HCT116 (cell line): ENCODE measurements around the gene CYSLTR2. TPM values are rescaled to one million over a fixed set of nuclear protein-coding genes. Genes with fewer than 3 reads are reported as not detected.

Source experiments
- ATAC-seq: fragments of 200-7000 bp; cut with Tn5 transposase; 2 replicates; pipeline ENCODE4 v1.9.1; 2020; ENCODE audit warnings: mild to moderate bottlenecking, moderate library complexity
- BruUV-seq: library from RNA; stranded (reverse); fragments of 400-500 nt; replicated peaks from 2 replicates; lab custom pipeline; 2021; lab: Mats Ljungman, UMichigan
- CTCF ChIA-PET: fragments of 300-600 bp; sonication (Branson Sonifier 250); formaldehyde crosslinking; loops from one replicate; lab custom pipeline; 2021; ENCODE audit warnings: antibody characterized with exemption; lab: Charles Lee
- POLR2A ChIA-PET: fragments of 300-600, 350-600 bp; sonication (Branson Sonifier 250); formaldehyde crosslinking; loops from one replicate; lab custom pipeline; 2021; ENCODE audit warnings: antibody characterized with exemption; lab: Charles Lee
- RAD21 ChIA-PET, 2 experiments: fragments of 300-600 bp; sonication (Branson Sonifier 250); formaldehyde crosslinking; loops; one replicate each; lab custom pipeline; 2023; ENCODE audit warnings: low total read pairs in 2 of 2; ENCODE audit not compliant: uncharacterized antibody in 2 of 2, unreplicated experiment in 2 of 2, low non-redundant PET in 1 of 2; lab: Charles Lee
- DNase-seq: peaks from one replicate; pipeline ENCODE4 v3.0.0-alpha.2; 2010; ENCODE audit warnings: low read depth, low spot score
- H2AFZ ChIP-seq: fragments of 200-600 bp; shearing (Covaris generic), sonication (generic); 2 replicates; pipeline ENCODE4 v1.6.1; 2017; ENCODE audit warnings: low read depth, mixed run types, mixed read lengths, antibody characterized with exemption, low read length; ENCODE audit not compliant: poor library complexity, severe bottlenecking
- H3K27ac ChIP-seq: 2 replicates; pipeline ENCODE4 v1.5.1; 2012; ENCODE audit warnings: low read depth, low read length
- H3K27me3 ChIP-seq: fragments of 200-600 bp; sonication (generic); 2 replicates; pipeline ENCODE4 v1.6.1; 2016; ENCODE audit warnings: mixed run types, low read length, mixed read lengths; ENCODE audit not compliant: insufficient read depth
- H3K36me3 ChIP-seq, 2 experiments: fragments of 200-500 bp in 1 of 2; fragments of 200-600 bp in 1 of 2; sonication (Bioruptor generic) in 1 of 2; sonication (generic) in 1 of 2; 2 replicates each; pipeline versions ENCODE4 v1.5.1 to v1.6.1; 2014 to 2016; ENCODE audit warnings: low read length in 2 of 2, inconsistent platforms in 1 of 2, mixed read lengths in 1 of 2, mixed run types in 1 of 2; ENCODE audit not compliant: insufficient read depth in 2 of 2, control insufficient read depth in 1 of 2
- H3K4me1 ChIP-seq, 2 experiments: fragments of 200-600 bp in 1 of 2; sonication (generic) in 1 of 2; 2 replicates each; pipeline versions ENCODE4 v1.5.1 to v1.6.1; 2012 to 2017; ENCODE audit warnings: low read length in 2 of 2, inconsistent platforms in 1 of 2, mild to moderate bottlenecking in 1 of 2, mixed read lengths in 1 of 2, mixed run types in 1 of 2, moderate library complexity in 1 of 2; ENCODE audit not compliant: insufficient read depth in 2 of 2, control insufficient read depth in 1 of 2
- H3K4me2 ChIP-seq: fragments of 200-600 bp; sonication (generic); 2 replicates; pipeline ENCODE4 v1.6.1; 2017; ENCODE audit warnings: mixed run types, low read length, mixed read lengths
- H3K4me3 ChIP-seq, 2 experiments: fragments of 200-600 bp in 1 of 2; sonication (generic) in 1 of 2; replicated peaks in 1 of 2; 2 replicates each; pipeline ENCODE4 v1.5.1; 2011 to 2016; ENCODE audit warnings: low read length in 2 of 2, control low read depth in 1 of 2, low read depth in 1 of 2, mild to moderate bottlenecking in 1 of 2, mixed read lengths in 1 of 2, mixed run types in 1 of 2
- H3K79me2 ChIP-seq: fragments of 200-600 bp; sonication (generic); 2 replicates; pipeline ENCODE4 v1.6.1; 2017; ENCODE audit warnings: mild to moderate bottlenecking, mixed run types, low read length, moderate library complexity, mixed read lengths; ENCODE audit not compliant: insufficient read depth
- H3K9ac ChIP-seq: fragments of 200-600 bp; sonication (generic); 2 replicates; pipeline ENCODE4 v1.6.1; 2016; ENCODE audit warnings: low read length, mixed read lengths
- H3K9me2 ChIP-seq: fragments of 200-600 bp; sonication (generic), shearing (Covaris generic); 2 replicates; pipeline ENCODE4 v1.6.1; 2017; ENCODE audit warnings: mixed run types, mild to moderate bottlenecking, moderate library complexity; ENCODE audit not compliant: insufficient read depth
- H3K9me3 ChIP-seq, 2 experiments: fragments of 200-500 bp in 1 of 2; fragments of 200-600 bp in 1 of 2; sonication (Bioruptor generic) in 1 of 2; sonication (generic) in 1 of 2; 2 replicates each; pipeline ENCODE4 v1.6.1; 2014 to 2017; ENCODE audit warnings: low read length in 2 of 2, mixed read lengths in 2 of 2, inconsistent platforms in 1 of 2, low read depth in 1 of 2, mild to moderate bottlenecking in 1 of 2, mixed run types in 1 of 2, moderate library complexity in 1 of 2; ENCODE audit not compliant: control insufficient read depth in 1 of 2, insufficient read depth in 1 of 2
- H4K20me1 ChIP-seq: fragments of 200-600 bp; sonication (generic), shearing (Covaris generic); 2 replicates; pipeline ENCODE4 v1.6.1; 2017; ENCODE audit warnings: mixed run types, mild to moderate bottlenecking, moderate library complexity; ENCODE audit not compliant: insufficient read depth
- CEBPB ChIP-seq: IDR thresholded peaks from 2 replicates; pipeline ENCODE4 v1.6.1; 2012; ENCODE audit warnings: low read depth
- EZH2 ChIP-seq: fragments of 200-600 bp; sonication (generic); IDR thresholded peaks from 2 replicates; pipeline ENCODE4 v1.6.1; 2017; ENCODE audit warnings: antibody characterized with exemption, mixed run types
- FOSL1 ChIP-seq: IDR thresholded peaks from 2 replicates; pipeline ENCODE4 v1.6.1; 2012; ENCODE audit warnings: low read depth
- JUND ChIP-seq: IDR thresholded peaks from 2 replicates; pipeline ENCODE4 v1.6.1; 2012
- POLR2A ChIP-seq: IDR thresholded peaks from 2 replicates; pipeline ENCODE4 v1.7.0; 2011; ENCODE audit warnings: borderline replicate concordance; ENCODE audit not compliant: insufficient read depth, insufficient read length; ENCODE audit errors: extremely low read depth
- RAD21 ChIP-seq: IDR thresholded peaks from 2 replicates; pipeline ENCODE4 v1.6.1; 2012; ENCODE audit warnings: low read depth, mild to moderate bottlenecking
- SIN3A ChIP-seq: IDR thresholded peaks from 2 replicates; pipeline ENCODE4 v1.6.1; 2012; ENCODE audit warnings: low read depth
- SP1 ChIP-seq: IDR thresholded peaks from 2 replicates; pipeline ENCODE4 v1.6.1; 2012; ENCODE audit warnings: low read depth
- SRF ChIP-seq: IDR thresholded peaks from 2 replicates; pipeline ENCODE4 v1.6.1; 2012; ENCODE audit warnings: low read depth
- TCF7L2 ChIP-seq: IDR thresholded peaks from 2 replicates; pipeline ENCODE4 v1.7.0; 2011; ENCODE audit warnings: borderline replicate concordance, inconsistent platforms; ENCODE audit not compliant: insufficient read depth, insufficient read length; ENCODE audit errors: extremely low read depth
- ZFX ChIP-seq: fragments of 450-650 bp; IDR thresholded peaks from 2 replicates; pipeline ENCODE4 v1.6.1; 2017
- ZNF274 ChIP-seq: fragments of 200-500 bp; sonication (Bioruptor generic); IDR thresholded peaks from 2 replicates; pipeline ENCODE4 v1.6.1; 2014; ENCODE audit warnings: mild to moderate bottlenecking, low read depth, low read length, inconsistent platforms
- intact Hi-C: fragments of 100-400 bp; cut with micrococcal nuclease; formaldehyde crosslinking; loops from 2 replicates; pipeline ENCODE4 v1.10.0; 2022
- total RNA-seq: library from RNA; stranded (reverse); gene quantifications from one replicate; pipeline ENCODE4 v1.2.1, GENCODE V29; 2021; ENCODE audit not compliant: unreplicated experiment
- TF ChIP-seq, protein P1 (sequence below): IDR thresholded peaks from 2 replicates; pipeline ENCODE4 v1.6.1; 2011; ENCODE audit warnings: mild to moderate bottlenecking, low read length, moderate library complexity; ENCODE audit not compliant: insufficient replicate concordance; ENCODE audit errors: extremely low read depth
- TF ChIP-seq, protein P2 (sequence below): IDR thresholded peaks from 2 replicates; pipeline ENCODE4 v1.6.1; 2012; ENCODE audit warnings: low read depth
- TF ChIP-seq, protein P3 (sequence below), 3 experiments: fragments of 200-600 bp in 1 of 3; sonication (generic) in 1 of 3; IDR thresholded peaks in 2 of 3; conservative IDR thresholded peaks in 1 of 3; 2 replicates each; pipeline ENCODE4 v1.5.1; 2012 to 2017; ENCODE audit warnings: low read depth in 2 of 3, low read length in 2 of 3, antibody characterized with exemption in 1 of 3, borderline replicate concordance in 1 of 3, control low read depth in 1 of 3, mild to moderate bottlenecking in 1 of 3, mixed read lengths in 1 of 3, mixed run types in 1 of 3, moderate library complexity in 1 of 3; ENCODE audit not compliant: insufficient read depth in 1 of 3

The CYSLTR2 gene
- total RNA-seq, 1 experiment from 2014 or later: not detected

GRCh38 chr13:48686636-48687210 lies 33.0 kb downstream of the CYSLTR2 start (continued):
- TF ChIP-seq, protein P1, sequence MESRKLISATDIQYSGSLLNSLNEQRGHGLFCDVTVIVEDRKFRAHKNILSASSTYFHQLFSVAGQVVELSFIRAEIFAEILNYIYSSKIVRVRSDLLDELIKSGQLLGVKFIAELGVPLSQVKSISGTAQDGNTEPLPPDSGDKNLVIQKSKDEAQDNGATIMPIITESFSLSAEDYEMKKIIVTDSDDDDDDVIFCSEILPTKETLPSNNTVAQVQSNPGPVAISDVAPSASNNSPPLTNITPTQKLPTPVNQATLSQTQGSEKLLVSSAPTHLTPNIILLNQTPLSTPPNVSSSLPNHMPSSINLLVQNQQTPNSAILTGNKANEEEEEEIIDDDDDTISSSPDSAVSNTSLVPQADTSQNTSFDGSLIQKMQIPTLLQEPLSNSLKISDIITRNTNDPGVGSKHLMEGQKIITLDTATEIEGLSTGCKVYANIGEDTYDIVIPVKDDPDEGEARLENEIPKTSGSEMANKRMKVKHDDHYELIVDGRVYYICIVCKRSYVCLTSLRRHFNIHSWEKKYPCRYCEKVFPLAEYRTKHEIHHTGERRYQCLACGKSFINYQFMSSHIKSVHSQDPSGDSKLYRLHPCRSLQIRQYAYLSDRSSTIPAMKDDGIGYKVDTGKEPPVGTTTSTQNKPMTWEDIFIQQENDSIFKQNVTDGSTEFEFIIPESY: no peak
- TF ChIP-seq TCF7L2 (no peak), FOSL1 (no peak), SRF (no peak)

- DNase-seq: no peak
- POLR2A ChIA-PET: no interaction called here
- Histone ChIP-seq H3K4me1 (no peaks in the 10 kb centered on the region), H3K79me2 (no peaks in the 10 kb centered on the region), H2AFZ (no peak overlapping the region), H3K27ac (no peak overlapping the region), H3K9me2 (no peaks in the 10 kb centered on the region), H3K9ac (no peak overlapping the region), H3K4me2 (no peak overlapping the region), H3K36me3 (no peaks in the 10 kb centered on the region), H4K20me1 (no peaks in the 10 kb centered on the region), H3K4me3 (no peak overlapping the region), H3K9me3 (no peaks in the 10 kb centered on the region), H3K27me3 (no peaks in the 10 kb centered on the region)
- CTCF ChIA-PET: no interaction called here
- intact Hi-C loops: no loop called here
- BruUV-seq: no TSS peak
- ATAC-seq: no peak
- TF ChIP-seq CEBPB: no peak
- TF ChIP-seq, protein P2, sequence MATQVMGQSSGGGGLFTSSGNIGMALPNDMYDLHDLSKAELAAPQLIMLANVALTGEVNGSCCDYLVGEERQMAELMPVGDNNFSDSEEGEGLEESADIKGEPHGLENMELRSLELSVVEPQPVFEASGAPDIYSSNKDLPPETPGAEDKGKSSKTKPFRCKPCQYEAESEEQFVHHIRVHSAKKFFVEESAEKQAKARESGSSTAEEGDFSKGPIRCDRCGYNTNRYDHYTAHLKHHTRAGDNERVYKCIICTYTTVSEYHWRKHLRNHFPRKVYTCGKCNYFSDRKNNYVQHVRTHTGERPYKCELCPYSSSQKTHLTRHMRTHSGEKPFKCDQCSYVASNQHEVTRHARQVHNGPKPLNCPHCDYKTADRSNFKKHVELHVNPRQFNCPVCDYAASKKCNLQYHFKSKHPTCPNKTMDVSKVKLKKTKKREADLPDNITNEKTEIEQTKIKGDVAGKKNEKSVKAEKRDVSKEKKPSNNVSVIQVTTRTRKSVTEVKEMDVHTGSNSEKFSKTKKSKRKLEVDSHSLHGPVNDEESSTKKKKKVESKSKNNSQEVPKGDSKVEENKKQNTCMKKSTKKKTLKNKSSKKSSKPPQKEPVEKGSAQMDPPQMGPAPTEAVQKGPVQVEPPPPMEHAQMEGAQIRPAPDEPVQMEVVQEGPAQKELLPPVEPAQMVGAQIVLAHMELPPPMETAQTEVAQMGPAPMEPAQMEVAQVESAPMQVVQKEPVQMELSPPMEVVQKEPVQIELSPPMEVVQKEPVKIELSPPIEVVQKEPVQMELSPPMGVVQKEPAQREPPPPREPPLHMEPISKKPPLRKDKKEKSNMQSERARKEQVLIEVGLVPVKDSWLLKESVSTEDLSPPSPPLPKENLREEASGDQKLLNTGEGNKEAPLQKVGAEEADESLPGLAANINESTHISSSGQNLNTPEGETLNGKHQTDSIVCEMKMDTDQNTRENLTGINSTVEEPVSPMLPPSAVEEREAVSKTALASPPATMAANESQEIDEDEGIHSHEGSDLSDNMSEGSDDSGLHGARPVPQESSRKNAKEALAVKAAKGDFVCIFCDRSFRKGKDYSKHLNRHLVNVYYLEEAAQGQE: no peak
- no peak for TF ChIP-seq POLR2A
- TF ChIP-seq, protein P3, sequence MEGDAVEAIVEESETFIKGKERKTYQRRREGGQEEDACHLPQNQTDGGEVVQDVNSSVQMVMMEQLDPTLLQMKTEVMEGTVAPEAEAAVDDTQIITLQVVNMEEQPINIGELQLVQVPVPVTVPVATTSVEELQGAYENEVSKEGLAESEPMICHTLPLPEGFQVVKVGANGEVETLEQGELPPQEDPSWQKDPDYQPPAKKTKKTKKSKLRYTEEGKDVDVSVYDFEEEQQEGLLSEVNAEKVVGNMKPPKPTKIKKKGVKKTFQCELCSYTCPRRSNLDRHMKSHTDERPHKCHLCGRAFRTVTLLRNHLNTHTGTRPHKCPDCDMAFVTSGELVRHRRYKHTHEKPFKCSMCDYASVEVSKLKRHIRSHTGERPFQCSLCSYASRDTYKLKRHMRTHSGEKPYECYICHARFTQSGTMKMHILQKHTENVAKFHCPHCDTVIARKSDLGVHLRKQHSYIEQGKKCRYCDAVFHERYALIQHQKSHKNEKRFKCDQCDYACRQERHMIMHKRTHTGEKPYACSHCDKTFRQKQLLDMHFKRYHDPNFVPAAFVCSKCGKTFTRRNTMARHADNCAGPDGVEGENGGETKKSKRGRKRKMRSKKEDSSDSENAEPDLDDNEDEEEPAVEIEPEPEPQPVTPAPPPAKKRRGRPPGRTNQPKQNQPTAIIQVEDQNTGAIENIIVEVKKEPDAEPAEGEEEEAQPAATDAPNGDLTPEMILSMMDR (IDR thresholded peaks at IDR 0.05 in 2 of 3, conservative IDR thresholded peaks at IDR 0.05 in 1 of 3; ENCODE audit: borderline replicate concordance in 1 of 3, insufficient read depth in 1 of 3, low read depth in 2 of 3, low read length in 2 of 3): no peak
- no peak for TF ChIP-seq ZNF274
- TF ChIP-seq ZFX: no peak
- TF ChIP-seq, protein P1: no peak
- TF ChIP-seq SP1: no peak
- TF ChIP-seq JUND: no peak
- TF ChIP-seq RAD21: no peak
- no peak for TF ChIP-seq SIN3A
- TF ChIP-seq FOSL1: no peak
- TF ChIP-seq EZH2: no peak
- RAD21 ChIA-PET: no interaction called here
Measured at GRCh38 chr13:48687249-48687648, 33.5 kb downstream of the CYSLTR2 start.
